Skeletal muscle satellite cell (primary cell): ENCODE data around the gene SPC25.

Source experiments
- H3K27me3 ChIP-seq: 2 replicates; pipeline ENCODE4 v1.7.0; 2013; ENCODE audit warnings: low read length; ENCODE audit not compliant: control insufficient read depth, insufficient read depth
- H3K36me3 ChIP-seq: 2 replicates; pipeline ENCODE4 v1.7.0; 2013; ENCODE audit warnings: mild to moderate bottlenecking, control low read depth, low read length; ENCODE audit not compliant: insufficient read depth
- H3K4me1 ChIP-seq: 2 replicates; pipeline ENCODE4 v1.7.0; 2013; ENCODE audit warnings: low read length; ENCODE audit not compliant: control insufficient read depth, insufficient read depth
- H3K4me2 ChIP-seq: 2 replicates; pipeline ENCODE4 v1.7.0; 2013; ENCODE audit warnings: mild to moderate bottlenecking, low read length
- H3K4me3 ChIP-seq: 2 replicates; pipeline ENCODE4 v1.7.0; 2013; ENCODE audit warnings: low read length
- H3K9ac ChIP-seq: 2 replicates; pipeline ENCODE4 v1.7.0; 2013; ENCODE audit warnings: mild to moderate bottlenecking, low read depth, low read length, moderate library complexity
- H3K9me3 ChIP-seq: replicated peaks from 2 replicates; pipeline ENCODE4 v1.7.0; 2013; ENCODE audit warnings: mild to moderate bottlenecking, control low read depth, low read length

Gene SPC25

GRCh38 chr2:168920504-168921157 lies 30.4 kb upstream of the SPC25 start:
- H3K4me3 ChIP-seq: no peak overlapping the region
- peaks cover 13% of the 10 kb centered on the region for H3K27me3 ChIP-seq
- no peaks in the 10 kb centered on the region for H3K36me3 ChIP-seq
- no peaks in the 10 kb centered on the region for H3K4me1 ChIP-seq
- H3K4me2 ChIP-seq: no peak overlapping the region
- H3K9ac ChIP-seq: no peak overlapping the region
- no peaks in the 10 kb centered on the region for H3K9me3 ChIP-seq

- Histone ChIP-seq H3K36me3 (no peaks in the 10 kb centered on the region), H3K4me1 (peaks cover 7% of the 10 kb centered on the region), H3K4me2 (no peak overlapping the region), H3K9me3 (no peaks in the 10 kb centered on the region), H3K27me3 (peaks cover 5% of the 10 kb centered on the region), H3K9ac (no peak overlapping the region), H3K4me3 (no peak overlapping the region)
These were observed 26.1 kb upstream of the SPC25 start for GRCh38 chr2:168916331-168916675.

- Histone ChIP-seq H3K27me3 (peaks cover 5% of the 10 kb centered on the region), H3K9me3 (no peaks in the 10 kb centered on the region), H3K4me2 (no peak overlapping the region), H3K4me3 (no peak overlapping the region), H3K36me3 (no peaks in the 10 kb centered on the region), H3K9ac (no peak overlapping the region), H3K4me1 (peaks cover 7% of the 10 kb centered on the region)
These were observed 25.5 kb upstream of the SPC25 start for GRCh38 chr2:168915441-168916330.

- Histone ChIP-seq H3K9me3 (no peaks in the 10 kb centered on the region), H3K27me3 (peaks cover 5% of the 10 kb centered on the region), H3K9ac (no peak overlapping the region), H3K4me3 (no peak overlapping the region), H3K36me3 (no peaks in the 10 kb centered on the region), H3K4me1 (peaks cover 7% of the 10 kb centered on the region), H3K4me2 (no peak overlapping the region)
These were observed 23.3 kb upstream of the SPC25 start for GRCh38 chr2:168913495-168913894.

GRCh38 chr2:168912901-168913369 lies 22.7 kb upstream of the SPC25 start:
- Histone ChIP-seq H3K9me3 (no peaks in the 10 kb centered on the region), H3K4me1 (peaks cover 7% of the 10 kb centered on the region), H3K4me3 (peak overlapping the region; percentile 76), H3K27me3 (peaks cover 5% of the 10 kb centered on the region), H3K4me2 (peak overlapping the region; percentile 99), H3K9ac (peak overlapping the region; percentile 54), H3K36me3 (no peaks in the 10 kb centered on the region)

GRCh38 chr2:168912466-168912865 lies 22.2 kb upstream of the SPC25 start:
- H3K4me2 ChIP-seq: peak overlapping the region; percentile 99
- peaks cover 7% of the 10 kb centered on the region for H3K4me1 ChIP-seq
- peaks cover 5% of the 10 kb centered on the region for H3K27me3 ChIP-seq
- H3K9me3 ChIP-seq: no peaks in the 10 kb centered on the region
- peak overlapping the region; percentile 76 for H3K4me3 ChIP-seq
- H3K36me3 ChIP-seq: no peaks in the 10 kb centered on the region
- H3K9ac ChIP-seq: peak overlapping the region; percentile 54

- H3K9me3 ChIP-seq: no peaks in the 10 kb centered on the region
- H3K9ac ChIP-seq: no peak overlapping the region
- peaks cover 5% of the 10 kb centered on the region for H3K27me3 ChIP-seq
- H3K36me3 ChIP-seq: no peaks in the 10 kb centered on the region
- H3K4me2 ChIP-seq: no peak overlapping the region
- H3K4me1 ChIP-seq: peaks cover 7% of the 10 kb centered on the region
- no peak overlapping the region for H3K4me3 ChIP-seq
These were observed 20.1 kb upstream of the SPC25 start for GRCh38 chr2:168910330-168910729.

GRCh38 chr2:168907940-168908662 lies 17.9 kb upstream of the SPC25 start:
- Histone ChIP-seq H3K4me2 (no peak overlapping the region), H3K27me3 (peaks cover 5% of the 10 kb centered on the region), H3K36me3 (no peaks in the 10 kb centered on the region), H3K9me3 (no peaks in the 10 kb centered on the region), H3K4me3 (no peak overlapping the region), H3K4me1 (peaks cover 7% of the 10 kb centered on the region), H3K9ac (no peak overlapping the region)

- no peaks in the 10 kb centered on the region for H3K4me1 ChIP-seq
- H3K27me3 ChIP-seq: peaks cover 15% of the 10 kb centered on the region
- no peaks in the 10 kb centered on the region for H3K36me3 ChIP-seq
- H3K4me3 ChIP-seq: no peak overlapping the region
- no peaks in the 10 kb centered on the region for H3K9me3 ChIP-seq
- no peak overlapping the region for H3K4me2 ChIP-seq
- H3K9ac ChIP-seq: no peak overlapping the region
These were observed 14.1 kb upstream of the SPC25 start for GRCh38 chr2:168904358-168904757.

- Histone ChIP-seq H3K36me3 (no peaks in the 10 kb centered on the region), H3K9ac (no peak overlapping the region), H3K9me3 (no peaks in the 10 kb centered on the region), H3K4me1 (no peaks in the 10 kb centered on the region), H3K4me2 (no peak overlapping the region), H3K4me3 (no peak overlapping the region), H3K27me3 (peaks cover 15% of the 10 kb centered on the region)
These were observed 13.7 kb upstream of the SPC25 start for GRCh38 chr2:168903888-168904287.

- H3K4me2 ChIP-seq: no peak within 1 kb of the TSS
- H3K9ac ChIP-seq: no peak within 1 kb of the TSS
- no peaks in the 10 kb centered on the region for H3K36me3 ChIP-seq
- no peak within 1 kb of the TSS for H3K4me3 ChIP-seq
- H3K9me3 ChIP-seq: no peaks in the 10 kb centered on the region
- no peaks in the 10 kb centered on the region for H3K4me1 ChIP-seq
- peaks cover 15% of the 10 kb centered on the region for H3K27me3 ChIP-seq
These were observed 10.8 kb upstream of the SPC25 start, which contains the start of gene G6PC2 for GRCh38 chr2:168901003-168901402. G6PC2 (plus strand) TSS chr2:168901291; CDS start chr2:168901332, 41 bp downstream.
